ENCODE measurements around the gene BPI. TPM values are rescaled to one million over a fixed set of nuclear protein-coding genes. Genes with fewer than 3 reads are reported as not detected.

Gene BPI
- total RNA-seq, 1 experiment from 2014 or later = not detected

DNA sequence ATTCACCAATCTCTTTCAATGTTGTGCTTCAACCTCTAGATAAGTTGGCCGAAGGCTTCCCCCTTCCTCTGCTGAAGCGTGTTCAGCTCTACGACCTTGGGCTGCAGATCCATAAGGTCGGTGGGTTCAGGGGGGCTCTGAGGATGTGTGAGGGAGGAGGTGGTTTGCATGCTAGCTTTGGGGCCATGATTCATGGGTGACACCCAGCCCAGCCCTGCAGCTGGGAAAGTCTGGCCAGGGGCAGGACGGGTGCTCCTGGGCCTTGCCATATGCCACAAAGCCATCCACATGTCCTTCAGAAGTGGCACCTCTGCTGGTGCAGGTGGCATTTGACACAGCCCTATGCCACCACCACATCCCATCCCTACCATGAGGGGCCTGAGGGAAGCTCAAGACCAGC, 69.9 kb downstream of the BPI start:
- Histone ChIP-seq H3K79me2 (ENCODE audit: insufficient read depth, low read length) (no peaks in the 10 kb centered on the region), H4K20me1 (ENCODE audit: insufficient read depth) (no peaks in the 10 kb centered on the region), H3K36me3 (ENCODE audit: control insufficient read depth in 1 of 2, insufficient read depth in 2 of 2, low read length in 2 of 2) (no peaks in the 10 kb centered on the region), H2AFZ (ENCODE audit: low read depth, low read length, poor library complexity, severe bottlenecking) (no peak overlapping the region), H3K4me2 (ENCODE audit: low read length) (no peak overlapping the region), H3K9me2 (ENCODE audit: insufficient read depth) (no peaks in the 10 kb centered on the region), H3K4me1 (ENCODE audit: control insufficient read depth in 1 of 2, insufficient read depth in 2 of 2, low read length in 2 of 2) (no peaks in the 10 kb centered on the region), H3K27me3 (ENCODE audit: insufficient read depth, low read length) (no peaks in the 10 kb centered on the region), H3K9ac (ENCODE audit: low read length) (no peak overlapping the region), H3K27ac (ENCODE audit: low read depth, low read length) (no peak overlapping the region), H3K4me3 (replicated peaks in 1 of 2; ENCODE audit: low read depth in 1 of 2, low read length in 2 of 2) (no peak overlapping the region), H3K9me3 (ENCODE audit: control insufficient read depth in 1 of 2, insufficient read depth in 1 of 2, low read depth in 1 of 2, low read length in 2 of 2) (no peaks in the 10 kb centered on the region)
- ChIA-PET POLR2A (no interaction called here), CTCF (no interaction called here), RAD21 (ENCODE audit: low non-redundant PET in 1 of 2, low total read pairs in 2 of 2, uncharacterized antibody in 2 of 2, unreplicated experiment in 2 of 2) (no interaction called here)
- BruUV-seq (replicated peaks) = no TSS peak
- TF ChIP-seq ZNF274 (IDR thresholded peaks at IDR 0.05; ENCODE audit: low read depth, low read length) (no peak), MAX (IDR thresholded peaks at IDR 0.05) (no peak), YY1 (IDR thresholded peaks at IDR 0.05; ENCODE audit: extremely low read depth, insufficient replicate concordance, low read depth, low read length) (no peak), SP1 (IDR thresholded peaks at IDR 0.05; ENCODE audit: low read depth) (no peak), CBX3 (IDR thresholded peaks at IDR 0.05; ENCODE audit: low read depth) (no peak), ZFX (IDR thresholded peaks at IDR 0.05) (no peak), ELF1 (IDR thresholded peaks at IDR 0.05; ENCODE audit: borderline replicate concordance, low read depth) (no peak), TCF7L2 (IDR thresholded peaks at IDR 0.05; ENCODE audit: borderline replicate concordance, extremely low read depth, insufficient read depth, insufficient read length) (no peak), CEBPB (IDR thresholded peaks at IDR 0.05; ENCODE audit: low read depth) (no peak), FOSL1 (IDR thresholded peaks at IDR 0.05; ENCODE audit: low read depth) (no peak), SRF (IDR thresholded peaks at IDR 0.05; ENCODE audit: low read depth) (no peak), EZH2phosphoT487 (IDR thresholded peaks at IDR 0.05; ENCODE audit: borderline replicate concordance) (no peak)
- ATAC-seq (no peak), DNase-seq (ENCODE audit: low read depth, low spot score) (no peak)
- intact Hi-C loops (cut with micrococcal nuclease) = no loop called here

- ATAC-seq (no peak), DNase-seq (ENCODE audit: low read depth, low spot score) (no peak)
- Histone ChIP-seq H3K27ac (ENCODE audit: low read depth, low read length) (no peak overlapping the region), H3K9me3 (ENCODE audit: control insufficient read depth in 1 of 2, insufficient read depth in 1 of 2, low read depth in 1 of 2, low read length in 2 of 2) (no peaks in the 10 kb centered on the region), H2AFZ (ENCODE audit: low read depth, low read length, poor library complexity, severe bottlenecking) (no peak overlapping the region), H3K79me2 (ENCODE audit: insufficient read depth, low read length) (no peaks in the 10 kb centered on the region), H3K4me2 (ENCODE audit: low read length) (no peak overlapping the region), H3K9me2 (ENCODE audit: insufficient read depth) (no peaks in the 10 kb centered on the region), H3K4me1 (ENCODE audit: control insufficient read depth in 1 of 2, insufficient read depth in 2 of 2, low read length in 2 of 2) (peaks cover 3 to 9% of the 10 kb centered on the region in 2 experiments; a peak in 3 of 4 replicates), H3K9ac (ENCODE audit: low read length) (no peak overlapping the region), H4K20me1 (ENCODE audit: insufficient read depth) (no peaks in the 10 kb centered on the region), H3K4me3 (replicated peaks in 1 of 2; ENCODE audit: low read depth in 1 of 2, low read length in 2 of 2) (no peak overlapping the region), H3K36me3 (ENCODE audit: control insufficient read depth in 1 of 2, insufficient read depth in 2 of 2, low read length in 2 of 2) (no peaks in the 10 kb centered on the region), H3K27me3 (ENCODE audit: insufficient read depth, low read length) (no peaks in the 10 kb centered on the region)
- intact Hi-C loops (cut with micrococcal nuclease) = no loop called here
- BruUV-seq (replicated peaks) = no TSS peak
- POLR2A ChIA-PET = no interaction called here
- CTCF ChIA-PET = no interaction called here
- RAD21 ChIA-PET (ENCODE audit: low non-redundant PET in 1 of 2, low total read pairs in 2 of 2, uncharacterized antibody in 2 of 2, unreplicated experiment in 2 of 2) = no interaction called here
- TF ChIP-seq EZH2phosphoT487 (IDR thresholded peaks at IDR 0.05; ENCODE audit: borderline replicate concordance) (no peak), YY1 (IDR thresholded peaks at IDR 0.05; ENCODE audit: extremely low read depth, insufficient replicate concordance, low read depth, low read length) (no peak), EGR1 (IDR thresholded peaks at IDR 0.05; ENCODE audit: low read depth) (no peak), MAX (IDR thresholded peaks at IDR 0.05) (no peak), SP1 (IDR thresholded peaks at IDR 0.05; ENCODE audit: low read depth) (no peak), POLR2AphosphoS5 (IDR thresholded peaks at IDR 0.05; ENCODE audit: low read depth, low read length) (no peak), ZFX (IDR thresholded peaks at IDR 0.05) (no peak), ZBTB33 (IDR thresholded peaks at IDR 0.05; ENCODE audit: extremely low read depth, insufficient replicate concordance, low read length) (no peak)
- TF ChIP-seq, protein P1, sequence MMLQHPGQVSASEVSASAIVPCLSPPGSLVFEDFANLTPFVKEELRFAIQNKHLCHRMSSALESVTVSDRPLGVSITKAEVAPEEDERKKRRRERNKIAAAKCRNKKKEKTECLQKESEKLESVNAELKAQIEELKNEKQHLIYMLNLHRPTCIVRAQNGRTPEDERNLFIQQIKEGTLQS (IDR thresholded peaks at IDR 0.05) = no peak
These were observed 73.2 kb downstream of the BPI start for GRCh38 chr20:38377039-38377685.
